Stomach (tissue), 9 donors: ENCODE measurements around the gene DOLK. TPM values are rescaled to one million over a fixed set of nuclear protein-coding genes. Genes with fewer than 3 reads are reported as not detected.

Experiments used
- DNase-seq, 2 donors: peaks; one replicate each; pipeline versions ENCODE4 v3.0.0 to v3.0.0-alpha.2; 2013 to 2019
- H3K27ac ChIP-seq, 5 donors: fragments of 200-600 bp in 4 of 5; sonication (generic) in 4 of 5; one replicate each; pipeline ENCODE4 v1.5.1; 2013 to 2019; ENCODE audit warnings: mild to moderate bottlenecking in 1 of 5, moderate library complexity in 1 of 5
- H3K27me3 ChIP-seq, 3 donors: fragments of 200-600 bp; sonication (generic); one replicate each; pipeline ENCODE4 v1.5.1; 2017 to 2019; ENCODE audit warnings: mixed run types in 1 of 3
- H3K36me3 ChIP-seq, 4 donors: fragments of 200-600 bp; sonication (generic); 1 replicate in 3 of 4; 2 replicates in 1 of 4; pipeline ENCODE4 v1.5.1; 2016 to 2019
- H3K4me1 ChIP-seq, 4 donors: fragments of 200-600 bp; sonication (generic); one replicate each; pipeline ENCODE4 v1.5.1; 2016 to 2019
- H3K4me3 ChIP-seq, 4 donors: fragments of 200-600 bp; sonication (generic) in 3 of 4; one replicate each; pipeline ENCODE4 v1.5.1; 2016 to 2019; ENCODE audit warnings: mild to moderate bottlenecking in 1 of 4
- H3K9me3 ChIP-seq, 4 donors: fragments of 200-600 bp; sonication (generic); one replicate each; pipeline ENCODE4 v1.5.1; 2016 to 2019
- EP300 ChIP-seq: sonication (generic); formaldehyde crosslinking; IDR thresholded peaks from one replicate; pipeline ENCODE4 v1.6.1; 2017; ENCODE audit warnings: antibody characterized with exemption
- POLR2A ChIP-seq, 4 donors: fragments of 450-650 bp; IDR thresholded peaks; one replicate each; pipeline ENCODE4 v1.6.1; 2016; ENCODE audit warnings: antibody characterized with exemption in 4 of 4, control low read depth in 2 of 4, mild to moderate bottlenecking in 1 of 4, moderate library complexity in 1 of 4
- POLR2AphosphoS5 ChIP-seq, 3 donors: sonication (generic); formaldehyde crosslinking; IDR thresholded peaks; one replicate each; pipeline ENCODE4 v1.6.1; 2016; ENCODE audit warnings: antibody characterized with exemption in 3 of 3
- WGBS, 5 donors: extraction: QIAGEN DNeasy Blood & Tissue Kit in 3 of 5; methylation state at CpG; one replicate each; pipeline versions ENCODE4 v1.1.5 to v1.1.7; 2013 to 2018; 5-methylcytosine and 5-hydroxymethylcytosine counted together
- intact Hi-C: fragments of 100-400 bp; cut with DNase I; formaldehyde crosslinking; loops from one replicate; pipeline ENCODE4 v1.15.1; 2023; ENCODE audit warnings: low total_unique reads
- polyA plus RNA-seq, 3 donors: library from polyadenylated mRNA; stranded (reverse); fragments of 200-250 nt; gene quantifications; one replicate each; pipeline ENCODE4 v1.2.3, GENCODE V29; 2013
- total RNA-seq, 5 donors: library from RNA; depleted of rRNA; stranded (reverse); fragments of >200 nt; gene quantifications; one replicate each; pipeline versions ENCODE4 v1.1.0 to v1.2.3, GENCODE V29; 2014 to 2016
- TF ChIP-seq, protein P1 (sequence below), 7 experiments: fragments of 450-650 bp in 4 of 7; fragments of 200-600 bp in 3 of 7; sonication (generic) in 3 of 7; IDR thresholded peaks; one replicate each; pipeline ENCODE4 v1.5.1; 2016 to 2019; ENCODE audit warnings: antibody characterized with exemption in 7 of 7, control low read depth in 2 of 7, mild to moderate bottlenecking in 1 of 7
- donor health status: healthy with polysubstance abuse.
- donor health status: Bipolar disorder and iron deficiency.
- donor health status: healthy.

The DOLK gene
- total and polyA plus RNA-seq, 8 donors = 0.58 to 17.1 (median 7.2) TPM

DNA sequence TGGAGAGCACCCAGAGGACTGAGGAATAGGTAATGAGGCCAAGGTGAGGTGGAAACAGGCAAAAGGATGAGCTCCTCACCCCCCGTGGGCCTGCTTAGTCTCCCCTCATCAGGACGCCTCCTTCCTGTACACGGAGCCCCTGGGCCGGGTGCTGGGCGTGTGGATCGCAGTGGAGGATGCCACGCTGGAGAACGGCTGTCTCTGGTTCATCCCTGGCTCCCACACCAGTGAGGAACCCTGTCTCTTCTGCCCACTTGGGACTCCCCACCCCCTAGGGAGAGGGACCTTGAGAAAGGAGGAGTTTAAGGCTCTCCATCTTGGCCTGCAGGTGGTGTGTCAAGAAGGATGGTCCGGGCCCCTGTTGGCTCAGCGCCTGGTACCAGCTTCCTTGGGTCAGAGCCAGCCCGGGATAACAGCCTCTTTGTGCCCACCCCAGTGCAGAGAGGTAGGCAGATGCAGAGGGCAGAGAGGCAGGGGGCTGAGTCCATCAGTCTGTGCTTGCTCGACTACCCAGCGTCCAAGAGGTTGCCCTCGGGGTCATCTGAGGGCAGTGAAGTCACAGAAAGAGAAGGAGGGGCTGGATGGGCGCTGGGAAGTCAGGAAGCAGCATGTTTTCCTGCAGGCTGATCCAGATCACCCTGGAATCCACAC lies 7.0 kb downstream of the DOLK start:
- TF ChIP-seq, protein P1, sequence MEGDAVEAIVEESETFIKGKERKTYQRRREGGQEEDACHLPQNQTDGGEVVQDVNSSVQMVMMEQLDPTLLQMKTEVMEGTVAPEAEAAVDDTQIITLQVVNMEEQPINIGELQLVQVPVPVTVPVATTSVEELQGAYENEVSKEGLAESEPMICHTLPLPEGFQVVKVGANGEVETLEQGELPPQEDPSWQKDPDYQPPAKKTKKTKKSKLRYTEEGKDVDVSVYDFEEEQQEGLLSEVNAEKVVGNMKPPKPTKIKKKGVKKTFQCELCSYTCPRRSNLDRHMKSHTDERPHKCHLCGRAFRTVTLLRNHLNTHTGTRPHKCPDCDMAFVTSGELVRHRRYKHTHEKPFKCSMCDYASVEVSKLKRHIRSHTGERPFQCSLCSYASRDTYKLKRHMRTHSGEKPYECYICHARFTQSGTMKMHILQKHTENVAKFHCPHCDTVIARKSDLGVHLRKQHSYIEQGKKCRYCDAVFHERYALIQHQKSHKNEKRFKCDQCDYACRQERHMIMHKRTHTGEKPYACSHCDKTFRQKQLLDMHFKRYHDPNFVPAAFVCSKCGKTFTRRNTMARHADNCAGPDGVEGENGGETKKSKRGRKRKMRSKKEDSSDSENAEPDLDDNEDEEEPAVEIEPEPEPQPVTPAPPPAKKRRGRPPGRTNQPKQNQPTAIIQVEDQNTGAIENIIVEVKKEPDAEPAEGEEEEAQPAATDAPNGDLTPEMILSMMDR (IDR thresholded peaks at IDR 0.05) = no peak
- TF ChIP-seq EP300 (no peak), POLR2AphosphoS5 (IDR thresholded peaks at IDR 0.05) (no peak)
- no peaks in the 10 kb centered on the region for H3K27me3 ChIP-seq
- H3K4me3 ChIP-seq = no peak overlapping the region
- DNase-seq = no peak
- peaks cover 0 to 29% (median 13%) of the 10 kb centered on the region in 4 donors for H3K4me1 ChIP-seq
- peak overlapping the region in 2 of 5 donors; percentile 12 to 18 for H3K27ac ChIP-seq
- 63 to 76% (median 71%) methylated on average over 14 to 15 of the region's 15 CpGs for WGBS, 5 donors
- no peaks in the 10 kb centered on the region for H3K9me3 ChIP-seq
- H3K36me3 ChIP-seq = peaks cover 0 to 76% (median 31%) of the 10 kb centered on the region in 4 donors
- intact Hi-C loops = no loop called here

DNA sequence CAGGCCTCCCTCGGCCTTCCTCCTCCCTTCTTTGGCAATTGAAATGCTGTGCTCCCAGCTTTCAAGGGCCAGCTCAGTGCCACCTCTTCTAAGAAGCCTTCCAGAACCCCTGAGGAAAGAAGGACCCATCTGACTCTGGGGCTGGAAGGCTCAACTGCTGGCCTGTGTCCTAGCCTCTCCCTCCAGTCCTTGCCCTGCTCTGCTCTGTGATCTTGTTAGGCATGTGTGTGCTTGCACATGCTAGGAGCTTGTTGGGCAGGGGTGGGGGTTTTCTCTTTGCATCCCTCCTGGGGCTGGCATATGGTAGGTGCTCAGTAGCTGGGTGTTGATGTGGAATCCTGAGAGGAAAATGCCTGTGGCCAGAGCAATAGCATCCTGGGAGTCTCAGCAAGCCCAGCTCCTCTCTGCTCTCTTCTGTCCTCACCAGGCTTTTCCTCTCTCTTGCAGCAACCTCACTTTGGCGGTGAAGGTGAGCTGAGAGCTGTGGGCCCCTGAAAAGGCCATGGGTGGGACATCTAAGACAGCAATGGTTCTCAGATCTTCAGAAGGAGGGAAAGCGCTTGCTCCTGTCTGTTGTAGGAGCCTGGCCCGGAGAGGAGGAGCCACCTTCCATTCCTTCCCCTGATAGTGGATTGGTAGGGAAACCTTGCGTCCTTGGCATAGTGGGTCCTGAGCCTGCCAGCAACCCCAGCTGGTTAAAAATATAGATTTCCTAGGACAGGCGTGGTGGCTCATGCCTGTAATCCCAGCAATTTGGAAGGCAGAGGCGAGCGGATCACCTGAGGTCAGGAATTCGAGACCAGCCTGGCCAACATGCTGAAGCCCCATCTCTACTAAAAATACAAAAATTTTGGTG lies 9.9 kb downstream of the DOLK start:
- Histone ChIP-seq H3K9me3 (no peaks in the 10 kb centered on the region), H3K27ac (no peak overlapping the region), H3K4me3 (no peak overlapping the region), H3K27me3 (no peaks in the 10 kb centered on the region), H3K4me1 (peaks cover 0 to 13% (median 5%) of the 10 kb centered on the region in 4 donors), H3K36me3 (peaks cover 0 to 69% (median 31%) of the 10 kb centered on the region in 4 donors)
- no peak for DNase-seq
- intact Hi-C loops = no loop called here
- no peak for TF ChIP-seq EP300
- TF ChIP-seq POLR2AphosphoS5 (IDR thresholded peaks at IDR 0.05) = no peak
- TF ChIP-seq, protein P1 (IDR thresholded peaks at IDR 0.05) = no peak
- TF ChIP-seq POLR2A (IDR thresholded peaks at IDR 0.05) = no peak
- 86 to 95% (median 93%) methylated on average over 7 to 9 of the region's 9 CpGs for WGBS, 5 donors

DNA sequence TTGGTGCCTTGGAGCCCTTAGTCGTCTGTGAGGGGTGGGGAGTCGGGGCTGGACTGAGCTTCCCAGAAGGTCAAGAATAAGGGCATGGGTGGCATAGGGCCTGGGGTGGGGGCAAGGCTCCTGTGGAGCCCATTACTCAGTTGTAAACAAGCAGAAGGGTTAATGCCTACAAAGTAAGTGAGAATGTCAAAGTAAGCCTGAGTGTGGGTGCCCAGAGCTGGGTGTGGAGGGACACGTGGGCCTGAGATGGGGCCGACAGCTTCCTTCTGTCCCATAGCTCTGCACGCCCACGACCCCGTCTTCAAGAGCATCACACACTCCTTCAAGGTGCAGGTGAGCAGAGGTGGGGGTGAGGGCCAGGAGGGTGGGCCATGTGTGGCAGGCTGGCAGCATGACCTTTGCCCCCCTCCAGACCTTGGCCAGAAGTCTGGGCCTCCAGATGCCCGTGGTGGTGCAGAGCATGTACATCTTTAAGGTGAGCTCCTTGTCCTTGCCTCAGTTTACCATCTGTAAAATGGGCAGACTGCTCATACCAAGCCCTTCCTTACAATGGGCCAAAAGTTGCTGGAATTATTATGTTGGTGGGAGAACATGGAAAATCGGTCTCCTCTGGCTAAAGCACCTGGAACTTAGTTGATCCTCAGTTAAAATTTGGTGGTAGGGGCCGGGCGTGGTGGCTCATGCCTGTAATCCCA lies 11.1 kb downstream of the DOLK start:
- no peaks in the 10 kb centered on the region for H3K27me3 ChIP-seq
- no peak overlapping the region for H3K27ac ChIP-seq
- peaks cover 0 to 60% (median 24%) of the 10 kb centered on the region in 4 donors for H3K36me3 ChIP-seq
- H3K4me3 ChIP-seq = no peak overlapping the region
- peaks cover 0 to 10% (median 3%) of the 10 kb centered on the region in 4 donors for H3K4me1 ChIP-seq
- H3K9me3 ChIP-seq = no peaks in the 10 kb centered on the region
- intact Hi-C loops = no loop called here
- 84 to 96% (median 90%) methylated on average over 11 of the region's 11 CpGs for WGBS, 5 donors
- no peak for TF ChIP-seq POLR2AphosphoS5 (IDR thresholded peaks at IDR 0.05)
- no peak for TF ChIP-seq EP300
- TF ChIP-seq POLR2A (IDR thresholded peaks at IDR 0.05) = no peak
- TF ChIP-seq, protein P1 (IDR thresholded peaks at IDR 0.05) = no peak
- DNase-seq = no peak

DNA sequence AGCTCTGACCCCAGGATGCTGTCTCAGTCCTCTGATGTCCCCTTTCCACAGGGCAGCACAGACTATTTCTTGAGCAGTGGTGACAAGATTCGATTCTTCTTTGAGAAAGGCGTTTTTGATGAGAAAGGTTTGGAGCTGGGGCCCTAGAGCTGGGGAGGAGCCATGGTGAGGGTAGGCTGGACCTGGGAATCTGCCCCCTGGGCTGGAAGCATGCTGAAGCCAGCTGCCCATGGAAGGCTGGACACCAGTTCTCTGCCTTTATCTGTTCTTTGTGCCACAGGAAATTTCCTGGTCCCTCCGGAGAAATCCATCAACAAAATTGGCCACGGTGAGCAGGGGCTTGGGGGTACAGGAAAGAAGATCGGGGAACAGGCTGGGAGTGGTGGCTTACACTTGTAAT lies 13.7 kb downstream of the DOLK start:
- no peak for DNase-seq
- Histone ChIP-seq H3K9me3 (no peaks in the 10 kb centered on the region), H3K36me3 (peaks cover 0 to 45% (median 21%) of the 10 kb centered on the region in 4 donors), H3K27ac (no peak overlapping the region), H3K27me3 (no peaks in the 10 kb centered on the region), H3K4me3 (no peak overlapping the region), H3K4me1 (peaks cover 0 to under 1% (median 0%) of the 10 kb centered on the region in 4 donors)
- 82 to 97% (median 91%) methylated on average over 3 to 5 of the region's 5 CpGs for WGBS, 5 donors
- TF ChIP-seq POLR2AphosphoS5 (IDR thresholded peaks at IDR 0.05) (no peak), EP300 (no peak), POLR2A (IDR thresholded peaks at IDR 0.05) (no peak)
- TF ChIP-seq, protein P1 (IDR thresholded peaks at IDR 0.05) = no peak
- intact Hi-C loops = no loop called here
